ENCODE results near the gene SPEF2. TPM values are rescaled to one million over a fixed set of nuclear protein-coding genes. Genes with fewer than 3 reads are reported as not detected.

The SPEF2 gene
- total RNA-seq, 1 experiment from 2014 or later = 10.6 TPM

GRCh38 chr5:35647128-35647527 is 29.5 kb downstream of the SPEF2 start:
- CTCF ChIA-PET = no interaction called here
- Histone ChIP-seq H3K9me3 (ENCODE audit: insufficient read depth, low read depth) (no peaks in the 10 kb centered on the region), H2AFZ (no peak overlapping the region), H3K27me3 (ENCODE audit: insufficient read depth, low read depth) (no peaks in the 10 kb centered on the region), H3K36me3 (ENCODE audit: low read depth) (no peaks in the 10 kb centered on the region), H3F3A (ENCODE audit: insufficient read depth, low read depth) (no peaks in the 10 kb centered on the region), H4K20me1 (ENCODE audit: insufficient read depth) (no peaks in the 10 kb centered on the region), H3K9me2 (ENCODE audit: insufficient read depth) (peaks cover 5% of the 10 kb centered on the region; the same call in 1 of the 2 replicates), H3K79me2 (ENCODE audit: low read depth) (no peaks in the 10 kb centered on the region), H3K4me2 (no peak overlapping the region), H3K27ac (no peak overlapping the region), H3K4me3 (no peak overlapping the region), H3K4me1 (replicated peaks; ENCODE audit: insufficient read depth) (no peaks in the 10 kb centered on the region)
- BruUV-seq (replicated peaks) = no TSS peak
- intact Hi-C loops (cut with micrococcal nuclease; ENCODE audit: unreplicated experiment) = no loop called here
- no peak for DNase-seq
- TF ChIP-seq CTCF (conservative IDR thresholded peaks at IDR 0.05) (no peak), EZH2 (IDR thresholded peaks at IDR 0.05; ENCODE audit: low read depth) (no peak)
- POLR2A ChIA-PET (ENCODE audit: unreplicated experiment) = interaction anchor here (0.6 kb wide), 1 partner anchor 325 kb away, joined by 3 read pairs; no protein-coding TSS in a partner anchor

GRCh38 chr5:35647712-35648111 is 30.0 kb downstream of the SPEF2 start:
- intact Hi-C loops (cut with micrococcal nuclease; ENCODE audit: unreplicated experiment) = no loop called here
- H3K4me3 ChIP-seq = no peak overlapping the region
- no peak overlapping the region for H3K27ac ChIP-seq
- TF ChIP-seq EZH2 (IDR thresholded peaks at IDR 0.05; ENCODE audit: low read depth) (no peak), CTCF (conservative IDR thresholded peaks at IDR 0.05) (no peak)
- no peaks in the 10 kb centered on the region for H3K4me1 ChIP-seq (replicated peaks; ENCODE audit: insufficient read depth)
- ChIA-PET POLR2A (ENCODE audit: unreplicated experiment) (no interaction called here), CTCF (no interaction called here)
- H3K27me3 ChIP-seq (ENCODE audit: insufficient read depth, low read depth) = no peaks in the 10 kb centered on the region
- H3K79me2 ChIP-seq (ENCODE audit: low read depth) = no peaks in the 10 kb centered on the region
- H3K9me3 ChIP-seq (ENCODE audit: insufficient read depth, low read depth) = no peaks in the 10 kb centered on the region
- BruUV-seq (replicated peaks) = no TSS peak
- H3F3A ChIP-seq (ENCODE audit: insufficient read depth, low read depth) = no peaks in the 10 kb centered on the region
- no peaks in the 10 kb centered on the region for H3K36me3 ChIP-seq (ENCODE audit: low read depth)
- no peak for DNase-seq
- peaks cover 5% of the 10 kb centered on the region; the same call in 1 of the 2 replicates for H3K9me2 ChIP-seq (ENCODE audit: insufficient read depth)
- no peak overlapping the region for H3K4me2 ChIP-seq
- no peaks in the 10 kb centered on the region for H4K20me1 ChIP-seq (ENCODE audit: insufficient read depth)
- no peak overlapping the region for H2AFZ ChIP-seq

- intact Hi-C loops (cut with micrococcal nuclease; ENCODE audit: unreplicated experiment) = loop anchor here (1.0 to 2.0 kb wide), 2 partner anchors 270 to 276 kb away; no protein-coding TSS in a partner anchor
- POLR2A ChIA-PET (ENCODE audit: unreplicated experiment) = no interaction called here
- Histone ChIP-seq H3K9me2 (ENCODE audit: insufficient read depth) (no peaks in the 10 kb centered on the region), H3K9me3 (ENCODE audit: insufficient read depth, low read depth) (no peaks in the 10 kb centered on the region), H3K27me3 (ENCODE audit: insufficient read depth, low read depth) (no peaks in the 10 kb centered on the region), H3K36me3 (ENCODE audit: low read depth) (no peaks in the 10 kb centered on the region), H4K20me1 (ENCODE audit: insufficient read depth) (no peaks in the 10 kb centered on the region), H3K4me1 (replicated peaks; ENCODE audit: insufficient read depth) (no peaks in the 10 kb centered on the region), H3F3A (ENCODE audit: insufficient read depth, low read depth) (no peaks in the 10 kb centered on the region), H2AFZ (no peak overlapping the region), H3K79me2 (ENCODE audit: low read depth) (no peaks in the 10 kb centered on the region), H3K27ac (no peak overlapping the region), H3K4me2 (no peak overlapping the region), H3K4me3 (no peak overlapping the region)
- no TSS peak for BruUV-seq (replicated peaks)
- TF ChIP-seq EZH2 (IDR thresholded peaks at IDR 0.05; ENCODE audit: low read depth) = no peak
- peak; percentile 70 for TF ChIP-seq CTCF (conservative IDR thresholded peaks at IDR 0.05)
- CTCF ChIA-PET = interaction anchor here (0.5 to 1.3 kb wide), 4 partner anchors 14 to 275 kb away, joined by 3 to 6 read pairs (median 4); no protein-coding TSS in a partner anchor
- peak; percentile 29 to 43 for DNase-seq
Observed at GRCh38 chr5:35651002-35651756, 33.5 kb downstream of the SPEF2 start.
